Measurements from ENCODE around the gene NUP210L.
"Not testable (repeated sequence)": the region's sequence is repeated elsewhere in the genome, so short reads cannot be mapped to it uniquely, and the experiment has no call there.

NUP210L gene

DNA sequence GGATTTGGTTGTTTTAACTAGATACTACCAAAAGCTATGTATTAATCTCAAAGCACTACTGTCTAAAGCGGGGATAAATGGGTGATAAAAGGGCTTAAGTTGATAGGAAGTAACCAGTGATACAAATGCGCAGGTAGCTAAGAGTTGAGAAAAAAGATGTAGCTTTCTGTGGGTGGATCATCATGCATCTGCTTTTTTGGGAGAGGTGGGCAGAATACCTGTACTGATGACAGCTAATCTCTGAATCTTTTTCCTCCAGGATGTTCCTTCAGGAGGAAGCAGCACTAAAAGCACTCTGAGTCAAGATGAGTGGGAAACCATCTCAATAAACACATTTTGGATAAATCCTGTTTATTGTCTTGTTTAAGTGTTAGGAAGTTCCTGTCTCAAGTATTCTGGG is 163.1 kb downstream of the NUP210L start:
- DNase-seq (ENCODE audit: low spot score) = no peak

GRCh38 chr1:153991151-153991630 is 163.7 kb downstream of the NUP210L start:
- DNase-seq (ENCODE audit: low spot score) = no peak

DNA sequence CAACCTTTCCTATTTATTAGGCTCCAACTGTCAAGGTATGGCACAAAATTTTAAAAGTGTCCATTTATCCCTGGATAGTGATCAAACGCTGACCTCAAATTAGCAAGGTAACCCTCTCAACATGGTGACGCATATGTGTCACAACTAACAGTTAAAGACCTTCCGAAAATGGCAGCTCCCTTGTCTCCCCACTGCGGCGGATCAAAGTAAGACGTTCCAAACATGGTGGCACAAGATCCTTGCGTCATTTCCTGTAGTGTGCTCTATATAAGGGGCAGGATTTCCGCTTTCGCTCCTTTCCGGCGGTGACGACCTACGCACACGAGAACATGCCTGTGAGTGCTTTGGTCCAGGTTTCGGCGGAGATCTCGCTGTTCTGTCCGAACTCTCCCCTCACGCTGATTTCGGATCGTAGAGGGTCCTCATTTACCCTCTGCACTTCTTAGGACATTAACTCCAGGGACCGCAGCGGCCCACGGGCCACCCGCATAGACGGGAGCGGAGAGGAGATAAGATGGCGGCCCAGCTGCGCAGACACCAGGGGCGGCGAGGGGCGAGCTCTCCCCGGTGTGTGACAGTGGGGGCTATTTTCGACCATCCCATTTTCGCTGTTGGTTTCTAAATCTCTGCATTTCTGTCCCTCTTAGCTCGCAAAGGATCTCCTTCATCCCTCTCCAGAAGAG is 164.3 kb downstream of the NUP210L start, which contains the start of gene RPS27:
TSS of gene RPS27 (plus strand) at position 295 of the 683 bp plus-strand sequence. CDS start at position 330, 35 bp downstream.
- peak; percentile 94 for DNase-seq (ENCODE audit: low spot score)

DNA sequence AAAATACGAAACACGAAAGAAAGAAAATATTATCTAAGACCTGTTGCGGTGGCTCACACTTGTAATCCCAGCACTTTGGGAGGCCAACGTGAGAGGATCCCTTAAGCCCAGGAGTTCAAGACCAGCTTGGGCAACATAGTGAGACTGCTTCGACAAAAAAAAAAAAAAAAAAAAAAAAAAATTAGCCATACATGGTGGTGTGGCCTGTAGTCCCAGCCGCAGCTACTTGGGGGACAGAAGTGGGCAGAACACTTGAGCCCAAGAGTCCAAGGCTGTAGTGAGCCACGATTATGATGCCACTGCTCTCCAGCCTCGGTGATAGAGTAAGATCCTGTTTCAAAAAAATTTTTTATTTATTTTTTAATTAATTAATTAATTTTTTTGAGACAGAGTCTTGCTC is 167.3 kb downstream of the NUP210L start:
- no peak for DNase-seq (ENCODE audit: low spot score)

- DNase-seq (ENCODE audit: low spot score) = peak; percentile 87
Measured at GRCh38 chr1:153985941-153986761, 168.7 kb downstream of the NUP210L start, which contains the start of gene RAB13. TSS of gene RAB13 (minus strand) at chr1:153986339. CDS start at chr1:153986236, 103 bp downstream.

DNA sequence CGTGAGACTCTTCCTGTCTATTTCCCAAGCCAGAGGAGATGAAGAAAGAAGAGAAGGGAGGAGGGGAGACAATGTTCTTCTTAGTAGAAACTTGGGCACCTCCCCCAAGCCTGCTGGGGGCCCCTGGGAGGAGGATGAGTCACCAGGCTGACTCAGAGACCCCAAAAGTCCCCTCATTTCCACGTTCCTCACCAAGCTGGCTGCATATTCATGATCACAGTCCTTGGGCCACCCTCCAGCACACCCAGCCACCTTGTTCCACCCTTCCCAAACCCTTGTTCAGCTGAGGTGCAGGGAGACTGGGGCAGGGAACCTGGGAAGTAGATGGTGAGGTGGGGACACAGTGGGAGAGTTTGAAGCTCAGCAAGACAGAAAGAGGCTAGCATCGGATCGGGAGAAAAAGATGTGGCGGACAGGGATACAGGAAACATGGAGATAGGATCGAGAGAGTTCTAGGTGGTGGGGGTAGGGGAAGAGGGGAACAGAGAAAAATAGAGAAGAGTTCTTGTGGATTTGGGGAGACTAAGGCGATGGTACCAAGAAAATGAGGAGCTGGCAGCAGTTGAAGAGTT is 169.4 kb downstream of the NUP210L start:
- DNase-seq (ENCODE audit: low spot score) = no peak

DNA sequence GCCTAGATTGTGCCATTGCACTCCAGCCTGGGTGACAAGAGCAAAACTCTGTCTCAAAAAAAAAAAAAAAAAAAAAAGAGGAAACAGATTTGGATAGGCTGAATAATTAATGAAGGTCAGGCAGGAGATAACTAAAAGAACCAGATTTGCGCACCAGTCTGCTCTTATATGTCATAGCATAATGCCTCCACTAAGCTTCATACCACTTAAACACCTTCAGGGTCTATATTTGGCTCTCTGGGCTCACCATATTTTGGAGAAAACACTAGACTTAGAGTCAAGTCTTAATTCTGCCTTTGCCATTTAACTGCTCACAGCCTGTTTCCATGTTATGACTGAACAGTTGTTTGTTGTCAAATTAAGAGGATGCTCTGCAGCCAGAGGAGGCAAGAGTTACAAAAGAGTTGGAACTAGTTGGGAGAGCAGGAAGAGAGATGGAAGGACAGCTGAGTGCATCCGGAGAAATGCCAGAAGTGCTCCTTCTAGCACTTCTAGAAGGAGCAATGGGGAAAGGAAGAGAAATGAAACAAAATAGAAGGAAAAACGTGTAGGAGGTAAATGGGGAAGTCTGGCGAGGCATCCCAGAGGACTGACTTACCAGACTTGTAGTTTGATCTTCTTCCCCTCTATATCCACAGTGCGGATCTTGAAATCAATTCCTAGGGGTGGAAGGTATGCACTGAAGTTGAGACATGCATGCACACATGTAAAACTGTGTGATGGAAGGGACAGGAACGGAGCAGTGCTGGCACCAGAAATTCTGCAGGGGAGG is 170.6 kb downstream of the NUP210L start:
- no peak for DNase-seq (ENCODE audit: low spot score)

DNA sequence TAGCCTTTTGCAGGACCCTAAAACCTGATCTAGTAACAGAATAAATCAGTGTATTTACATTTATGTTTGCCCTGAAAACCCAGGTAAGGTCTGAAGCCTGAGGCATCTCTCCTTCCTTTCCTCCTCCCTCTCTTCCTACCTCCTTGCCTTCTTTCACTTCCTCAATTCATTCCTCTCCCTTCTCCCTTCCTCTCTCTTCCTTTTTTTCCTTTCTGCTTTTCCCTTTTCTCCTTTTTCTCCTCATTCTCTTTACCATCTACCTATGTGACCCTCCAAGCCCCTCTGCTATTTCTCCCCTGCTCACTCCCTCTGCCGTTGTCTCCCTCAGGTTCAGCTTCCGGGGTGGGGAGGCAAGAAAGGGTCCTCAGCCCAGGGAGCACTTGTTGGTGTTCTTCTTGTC is 173.1 kb downstream of the NUP210L start:
- DNase-seq (ENCODE audit: low spot score) = not testable (repeated sequence)

GRCh38 chr1:153979091-153979490 is 175.8 kb downstream of the NUP210L start:
- not testable (repeated sequence) for DNase-seq (ENCODE audit: low spot score)

DNA sequence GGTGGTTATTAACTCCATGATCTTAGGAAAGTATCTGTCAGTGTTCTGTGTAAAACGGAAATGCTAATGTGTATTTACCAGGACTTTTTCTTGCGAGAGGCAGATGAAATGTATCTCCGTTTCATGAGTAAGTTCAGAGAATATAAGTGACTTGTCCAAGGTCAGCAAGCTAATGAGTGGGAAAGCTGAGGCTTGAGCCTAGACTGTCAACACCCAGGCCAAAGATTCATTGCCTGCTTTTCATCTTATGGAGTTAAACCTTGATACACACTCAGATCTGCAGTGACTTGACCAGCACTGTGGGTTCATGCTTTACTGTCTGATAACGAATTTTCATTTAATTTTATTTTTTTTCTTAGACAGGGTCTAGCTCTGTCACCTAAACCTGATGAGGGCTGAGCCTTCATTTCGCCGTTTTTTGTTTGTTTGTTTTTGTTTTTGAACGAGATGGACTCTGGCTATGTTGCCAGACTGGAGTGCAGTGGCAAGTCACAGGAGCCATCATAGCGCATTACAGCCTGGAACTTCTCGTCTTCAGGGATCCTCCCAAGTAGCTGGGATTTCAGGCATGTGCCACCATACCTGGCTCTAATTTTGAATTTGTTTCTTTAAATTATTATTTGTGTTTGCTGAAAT is 176.5 kb downstream of the NUP210L start:
- no peak for DNase-seq (ENCODE audit: low spot score)

DNA sequence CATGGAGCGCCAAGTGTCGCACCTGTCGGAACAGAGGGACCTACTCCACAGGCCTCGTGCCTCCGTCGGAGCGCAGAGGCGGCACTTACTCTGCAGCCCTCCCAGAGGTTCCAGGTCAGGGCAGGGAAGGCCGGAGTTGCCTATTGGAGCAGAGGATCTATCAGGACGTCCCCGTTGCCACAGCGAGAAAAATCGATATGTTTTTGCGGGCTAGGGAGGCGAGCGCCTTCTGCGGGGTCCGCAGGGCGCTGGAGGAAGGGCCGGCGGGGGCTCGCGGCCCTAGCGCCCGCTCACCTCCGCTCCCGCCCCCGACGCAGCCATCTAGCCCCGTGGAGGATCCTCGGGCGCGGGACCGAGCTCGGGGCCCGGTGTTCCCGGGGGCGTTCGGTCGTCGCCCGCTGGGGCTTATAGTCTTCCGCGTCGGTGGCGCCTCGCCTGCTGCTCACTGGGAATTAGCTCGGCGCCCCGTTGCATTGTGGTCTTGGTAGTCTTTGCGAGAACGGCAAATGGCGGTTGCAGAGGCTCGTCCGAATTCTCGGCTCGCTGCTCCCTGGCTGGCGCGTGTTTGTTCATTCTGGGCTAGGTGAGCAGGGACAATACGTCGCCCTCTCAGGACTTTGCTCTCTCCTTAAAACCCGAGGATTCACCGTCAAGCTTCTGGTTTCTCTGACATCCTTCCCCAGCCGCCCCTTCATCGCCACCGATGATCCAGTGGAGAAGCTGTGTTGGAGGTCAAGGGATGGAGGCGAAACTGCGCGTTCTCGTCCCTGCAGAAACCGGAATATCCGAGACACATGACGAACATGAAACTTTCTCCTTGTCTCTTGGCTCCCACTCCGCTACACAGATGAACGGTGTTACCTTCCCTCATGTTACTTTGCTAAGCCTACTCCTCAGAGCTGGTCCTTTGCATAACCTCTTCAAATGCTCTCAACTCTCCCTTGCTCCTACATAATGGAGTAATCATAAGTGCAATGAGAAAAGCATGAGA is 177.3 kb downstream of the NUP210L start, which contains the start of gene JTB:
TSS of gene JTB (minus strand) at position 425 of the 991 bp plus-strand sequence. CDS start at position 3, 422 bp downstream.
- peak; percentile 84 for DNase-seq (ENCODE audit: low spot score)

- no peak for DNase-seq (ENCODE audit: low spot score)
Measured at GRCh38 chr1:153976819-153977249, 178.0 kb downstream of the NUP210L start.

- no peak for DNase-seq (ENCODE audit: low spot score)
Measured at GRCh38 chr1:153973525-153973924, 181.3 kb downstream of the NUP210L start.

DNA sequence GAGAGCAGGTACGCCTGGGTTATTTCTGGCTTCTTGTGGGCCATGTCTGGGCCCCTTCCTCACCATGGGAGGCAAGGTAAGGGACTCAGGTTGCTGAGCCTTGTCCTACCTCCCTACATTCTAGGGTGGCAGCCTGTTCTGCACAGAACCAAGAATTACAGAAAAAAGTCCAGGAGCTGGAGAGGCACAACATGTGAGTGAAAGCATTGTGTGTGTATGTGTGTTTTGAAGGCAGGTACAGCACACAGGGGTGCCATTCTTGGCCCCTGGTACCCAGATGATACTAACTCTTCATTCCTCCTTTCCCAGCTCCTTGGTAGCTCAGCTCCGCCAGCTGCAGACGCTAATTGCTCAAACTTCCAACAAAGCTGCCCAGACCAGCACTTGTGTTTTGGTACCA is 181.8 kb downstream of the NUP210L start:
- no peak for DNase-seq (ENCODE audit: low spot score)

DNA sequence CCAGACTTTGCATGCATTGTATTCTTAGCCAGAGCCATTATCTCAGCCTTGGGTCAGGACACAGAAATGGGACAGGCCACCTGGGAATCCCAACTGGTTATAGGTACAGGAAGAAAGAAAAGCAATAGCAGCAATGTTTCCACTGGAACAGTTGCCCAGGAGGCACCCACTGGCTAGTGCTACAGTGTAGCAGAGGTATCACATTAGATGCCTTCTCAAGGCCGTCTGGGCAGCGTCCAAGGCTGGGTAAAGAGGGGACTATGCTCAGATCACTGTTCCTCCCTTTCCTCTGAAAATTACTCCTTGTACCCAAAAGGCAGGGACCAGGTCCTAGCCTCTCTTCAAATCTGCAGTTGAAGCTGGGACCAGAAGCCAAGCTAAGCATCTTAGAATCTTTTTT is 184.5 kb downstream of the NUP210L start:
- no peak for DNase-seq (ENCODE audit: low spot score)

DNA sequence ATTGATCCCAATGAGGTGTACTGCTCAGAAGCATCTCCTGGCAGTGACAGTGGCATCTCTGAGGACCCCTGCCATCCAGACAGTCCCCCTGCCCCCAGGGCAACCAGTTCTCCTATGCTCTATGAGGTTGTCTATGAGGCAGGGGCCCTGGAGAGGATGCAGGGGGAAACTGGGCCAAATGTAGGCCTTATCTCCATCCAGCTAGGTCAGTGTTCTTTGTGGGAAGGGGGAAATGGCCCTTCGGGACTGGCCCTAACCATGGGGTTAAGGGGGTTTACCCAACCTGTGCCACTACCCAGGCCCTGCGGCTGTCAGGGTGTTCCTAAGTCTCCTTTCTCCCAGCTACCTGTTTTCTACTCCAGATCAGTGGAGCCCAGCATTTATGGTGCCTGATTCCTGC is 185.9 kb downstream of the NUP210L start:
- no peak for DNase-seq (ENCODE audit: low spot score)

GRCh38 chr1:153968408-153968807 is 186.5 kb downstream of the NUP210L start:
- no peak for DNase-seq (ENCODE audit: low spot score)

GRCh38 chr1:153968000-153968363 is 186.9 kb downstream of the NUP210L start:
- DNase-seq (ENCODE audit: low spot score) = no peak

- peak; percentile 94 for DNase-seq (ENCODE audit: low spot score)
Measured at GRCh38 chr1:153967107-153967999, 187.5 kb downstream of the NUP210L start, which contains the start of gene CREB3L4. TSS of gene CREB3L4 (plus strand) at chr1:153967902. CDS start at chr1:153968526, 624 bp downstream.
